Loucy (cell line): ENCODE results near the gene HOXD13.

Experiments used
- CTCF ChIP-seq: fragments of 200-600 bp; sonication (generic); conservative IDR thresholded peaks from 2 replicates; pipeline ENCODE4 v1.5.1; 2014; ENCODE audit warnings: mild to moderate bottlenecking, antibody characterized with exemption, low read length
- EZH2phosphoT487 ChIP-seq: fragments of 200-600 bp; IDR thresholded peaks from 2 replicates; pipeline ENCODE4 v1.6.1; 2018; ENCODE audit warnings: antibody characterized with exemption, mild to moderate bottlenecking, moderate library complexity, borderline replicate concordance

GRCh38 chr2:176114120-176114929, 21.8 kb downstream of the HOXD13 start:
- no peak for TF ChIP-seq CTCF
- no peak for TF ChIP-seq EZH2phosphoT487
